ENCODE measurements around the gene EXTL1.
A peak's percentile ranks its signal among the peaks of the same experiment; 100 is the strongest.
"Not testable (repeated sequence)": the region's sequence is repeated elsewhere in the genome, so short reads cannot be mapped to it uniquely, and the experiment has no call there.

EXTL1 gene

GRCh38 chr1:26021647-26022403, at the start of gene EXTL1:
TSS of gene EXTL1 (plus strand) at chr1:26021775. CDS start at chr1:26022647, 872 bp downstream.
- DNase-seq (ENCODE audit: low read depth in 1 of 2, low spot score in 1 of 2), result no peak

GRCh38 chr1:25971811-25972180, 49.8 kb upstream of the EXTL1 start:
- DNase-seq (ENCODE audit: low read depth in 1 of 2, low spot score in 1 of 2), result no peak

GRCh38 chr1:25973610-25974321, 47.8 kb upstream of the EXTL1 start:
- DNase-seq (ENCODE audit: low read depth in 1 of 2, low spot score in 1 of 2), result no peak

GRCh38 chr1:25977801-25978200, 43.8 kb upstream of the EXTL1 start:
- DNase-seq (ENCODE audit: low read depth in 1 of 2, low spot score in 1 of 2), result no peak

GRCh38 chr1:25978403-25978802, 43.2 kb upstream of the EXTL1 start:
- DNase-seq (ENCODE audit: low read depth in 1 of 2, low spot score in 1 of 2), result no peak

GRCh38 chr1:25979210-25979609, 42.4 kb upstream of the EXTL1 start:
- DNase-seq (ENCODE audit: low read depth in 1 of 2, low spot score in 1 of 2), result no peak

- DNase-seq (ENCODE audit: low read depth in 1 of 2, low spot score in 1 of 2), result no peak
Measured at GRCh38 chr1:25985171-25985570, 36.4 kb upstream of the EXTL1 start.

GRCh38 chr1:25985670-25986069, 35.9 kb upstream of the EXTL1 start:
- DNase-seq (ENCODE audit: low read depth in 1 of 2, low spot score in 1 of 2), result no peak

- DNase-seq (ENCODE audit: low read depth in 1 of 2, low spot score in 1 of 2), result not testable (repeated sequence)
Measured at GRCh38 chr1:25986773-25987172, 34.8 kb upstream of the EXTL1 start.

GRCh38 chr1:25987951-25988350, 33.6 kb upstream of the EXTL1 start:
- DNase-seq (ENCODE audit: low read depth in 1 of 2, low spot score in 1 of 2), result no peak

- no peak for DNase-seq (ENCODE audit: low read depth in 1 of 2, low spot score in 1 of 2)
Measured at GRCh38 chr1:25989440-25990234, 31.9 kb upstream of the EXTL1 start.

- DNase-seq (ENCODE audit: low read depth in 1 of 2, low spot score in 1 of 2), result no peak
Measured at GRCh38 chr1:25990251-25990650, 31.3 kb upstream of the EXTL1 start.

GRCh38 chr1:25990702-25991395, 30.7 kb upstream of the EXTL1 start:
- peak in 1 of 2 donors; percentile 18 for DNase-seq (ENCODE audit: low read depth in 1 of 2, low spot score in 1 of 2)

- DNase-seq (ENCODE audit: low read depth in 1 of 2, low spot score in 1 of 2), result no peak
Measured at GRCh38 chr1:25991937-25992688, 29.5 kb upstream of the EXTL1 start.

- no peak for DNase-seq (ENCODE audit: low read depth in 1 of 2, low spot score in 1 of 2)
Measured at GRCh38 chr1:25992689-25993171, 28.8 kb upstream of the EXTL1 start.

GRCh38 chr1:25993197-25993951, 28.2 kb upstream of the EXTL1 start:
- no peak for DNase-seq (ENCODE audit: low read depth in 1 of 2, low spot score in 1 of 2)

- no peak for DNase-seq (ENCODE audit: low read depth in 1 of 2, low spot score in 1 of 2)
Measured at GRCh38 chr1:25994402-25995150, 27.0 kb upstream of the EXTL1 start.

GRCh38 chr1:25996966-25997827, 24.4 kb upstream of the EXTL1 start:
- no peak for DNase-seq (ENCODE audit: low read depth in 1 of 2, low spot score in 1 of 2)
